ENCODE results near the gene GET3.

The GET3 gene

DNA sequence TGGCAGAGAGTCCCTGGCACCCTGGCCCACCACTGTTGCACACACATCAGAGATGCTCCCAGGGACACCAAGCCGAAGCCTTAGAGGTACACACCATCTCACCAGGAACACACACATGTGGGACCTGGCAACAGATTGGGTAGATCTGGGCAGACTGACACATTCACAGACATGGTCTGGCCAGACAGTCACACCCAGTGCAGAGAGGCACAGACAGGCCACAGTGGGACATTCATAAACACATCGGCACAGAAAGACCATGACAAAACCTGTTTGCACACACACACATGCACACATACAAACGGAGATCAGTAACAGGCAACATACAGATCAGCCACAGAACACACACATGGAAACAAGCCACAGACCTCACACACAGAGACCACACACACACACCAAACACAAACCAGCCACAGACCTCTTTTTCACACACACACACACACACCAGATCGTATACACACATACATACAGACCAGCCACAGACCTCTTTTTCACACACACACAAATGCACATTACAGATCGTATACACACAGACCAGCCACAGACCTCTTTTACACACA lies 47.7 kb downstream of the GET3 start:
- Mint-ChIP-seq H3K27me3 (ENCODE audit: low read depth) (no peaks in the 10 kb centered on the region), H3K4me1 (ENCODE audit: low read depth) (peaks cover 25% of the 10 kb centered on the region), H3K4me3 (no peak overlapping the region), H3K27ac (no peak overlapping the region), H3K9me3 (no peaks in the 10 kb centered on the region), H3K36me3 (ENCODE audit: low read depth) (no peaks in the 10 kb centered on the region)
- peak; percentile 33 for DNase-seq (ENCODE audit: low spot score)

- no peak overlapping the region for H3K27ac Mint-ChIP-seq
- DNase-seq (ENCODE audit: low spot score), result no peak
- peaks cover 25% of the 10 kb centered on the region for H3K4me1 Mint-ChIP-seq (ENCODE audit: low read depth)
- no peaks in the 10 kb centered on the region for H3K36me3 Mint-ChIP-seq (ENCODE audit: low read depth)
- no peak overlapping the region for H3K4me3 Mint-ChIP-seq
- no peaks in the 10 kb centered on the region for H3K9me3 Mint-ChIP-seq
- no peaks in the 10 kb centered on the region for H3K27me3 Mint-ChIP-seq (ENCODE audit: low read depth)
Measured at GRCh38 chr19:12785431-12786031, 48.2 kb downstream of the GET3 start.

DNA sequence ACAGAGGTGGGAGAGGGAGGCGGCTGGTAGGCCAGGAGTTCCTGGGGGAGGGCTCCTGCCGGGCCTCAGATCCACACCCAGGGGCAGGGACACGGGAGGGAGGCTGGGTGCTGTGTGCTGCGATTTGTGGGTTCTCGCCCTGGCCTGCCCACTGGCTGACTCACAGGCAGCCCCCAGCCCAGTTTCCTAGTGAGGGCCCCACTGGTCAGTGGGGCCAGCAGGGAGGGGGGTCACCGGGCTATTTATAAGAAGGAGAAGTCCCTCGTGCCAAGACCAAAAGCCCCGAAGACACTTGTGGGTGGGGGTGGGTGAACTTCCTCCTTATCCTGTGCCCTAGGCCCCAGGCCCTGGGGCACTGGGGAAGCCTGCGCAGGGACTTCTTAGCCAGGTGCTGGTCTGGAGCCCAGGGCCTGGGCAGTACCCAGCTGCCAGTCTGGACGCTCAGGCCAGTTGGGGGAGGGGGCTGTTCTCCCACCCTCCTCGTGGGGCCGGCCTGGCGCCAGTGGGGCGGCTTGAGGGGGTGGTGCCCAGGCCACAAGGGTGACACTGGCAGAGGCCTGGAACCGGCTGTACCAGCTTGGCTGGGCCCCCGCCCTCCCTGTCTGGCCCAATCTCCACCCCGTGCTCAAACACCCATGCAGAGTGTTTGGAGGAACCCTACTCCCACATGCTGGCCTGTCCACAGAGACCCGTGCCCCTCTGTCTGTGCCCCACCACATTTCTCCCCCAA lies 49.0 kb downstream of the GET3 start:
- H3K27ac Mint-ChIP-seq, result peak overlapping the region; percentile 37
- H3K36me3 Mint-ChIP-seq (ENCODE audit: low read depth), result no peaks in the 10 kb centered on the region
- H3K27me3 Mint-ChIP-seq (ENCODE audit: low read depth), result no peaks in the 10 kb centered on the region
- no peaks in the 10 kb centered on the region for H3K9me3 Mint-ChIP-seq
- no peak overlapping the region for H3K4me3 Mint-ChIP-seq
- no peak for DNase-seq (ENCODE audit: low spot score)
- peaks cover 31% of the 10 kb centered on the region for H3K4me1 Mint-ChIP-seq (ENCODE audit: low read depth)

- H3K27me3 Mint-ChIP-seq (ENCODE audit: low read depth), result no peaks in the 10 kb centered on the region
- DNase-seq (ENCODE audit: low spot score), result no peak
- no peaks in the 10 kb centered on the region for H3K36me3 Mint-ChIP-seq (ENCODE audit: low read depth)
- H3K4me3 Mint-ChIP-seq, result no peak overlapping the region
- H3K9me3 Mint-ChIP-seq, result no peaks in the 10 kb centered on the region
- H3K27ac Mint-ChIP-seq, result no peak overlapping the region
- H3K4me1 Mint-ChIP-seq (ENCODE audit: low read depth), result peaks cover 26% of the 10 kb centered on the region
Measured at GRCh38 chr19:12786952-12787351, 49.7 kb downstream of the GET3 start.

- Mint-ChIP-seq H3K4me3 (no peak overlapping the region), H3K9me3 (no peaks in the 10 kb centered on the region), H3K4me1 (ENCODE audit: low read depth) (peaks cover 25% of the 10 kb centered on the region), H3K36me3 (ENCODE audit: low read depth) (peaks cover 2% of the 10 kb centered on the region), H3K27ac (peak overlapping the region; percentile 13), H3K27me3 (ENCODE audit: low read depth) (no peaks in the 10 kb centered on the region)
- no peak for DNase-seq (ENCODE audit: low spot score)
Measured at GRCh38 chr19:12787458-12787857, 50.2 kb downstream of the GET3 start.

- Mint-ChIP-seq H3K4me1 (ENCODE audit: low read depth) (peaks cover 25% of the 10 kb centered on the region), H3K27me3 (ENCODE audit: low read depth) (no peaks in the 10 kb centered on the region), H3K27ac (peak overlapping the region; percentile 80), H3K36me3 (ENCODE audit: low read depth) (peaks cover 5% of the 10 kb centered on the region), H3K4me3 (peak overlapping the region; percentile 10), H3K9me3 (no peaks in the 10 kb centered on the region)
- DNase-seq (ENCODE audit: low spot score), result no peak
Measured at GRCh38 chr19:12788042-12788681, 50.9 kb downstream of the GET3 start.

GRCh38 chr19:12788682-12789097 lies 51.4 kb downstream of the GET3 start:
- H3K27ac Mint-ChIP-seq, result peak overlapping the region; percentile 95
- H3K36me3 Mint-ChIP-seq (ENCODE audit: low read depth), result peaks cover 7% of the 10 kb centered on the region
- H3K27me3 Mint-ChIP-seq (ENCODE audit: low read depth), result no peaks in the 10 kb centered on the region
- no peaks in the 10 kb centered on the region for H3K9me3 Mint-ChIP-seq
- DNase-seq (ENCODE audit: low spot score), result peak; percentile 26
- H3K4me3 Mint-ChIP-seq, result peak overlapping the region; percentile 88
- peaks cover 21% of the 10 kb centered on the region for H3K4me1 Mint-ChIP-seq (ENCODE audit: low read depth)

- Mint-ChIP-seq H3K9me3 (no peaks in the 10 kb centered on the region), H3K4me3 (peak overlapping the region; percentile 88), H3K27me3 (ENCODE audit: low read depth) (no peaks in the 10 kb centered on the region), H3K27ac (peak overlapping the region; percentile 95), H3K4me1 (ENCODE audit: low read depth) (peaks cover 24% of the 10 kb centered on the region), H3K36me3 (ENCODE audit: low read depth) (peaks cover 7% of the 10 kb centered on the region)
- DNase-seq (ENCODE audit: low spot score), result peak; percentile 15
Measured at GRCh38 chr19:12789098-12789903, 52.0 kb downstream of the GET3 start.

DNA sequence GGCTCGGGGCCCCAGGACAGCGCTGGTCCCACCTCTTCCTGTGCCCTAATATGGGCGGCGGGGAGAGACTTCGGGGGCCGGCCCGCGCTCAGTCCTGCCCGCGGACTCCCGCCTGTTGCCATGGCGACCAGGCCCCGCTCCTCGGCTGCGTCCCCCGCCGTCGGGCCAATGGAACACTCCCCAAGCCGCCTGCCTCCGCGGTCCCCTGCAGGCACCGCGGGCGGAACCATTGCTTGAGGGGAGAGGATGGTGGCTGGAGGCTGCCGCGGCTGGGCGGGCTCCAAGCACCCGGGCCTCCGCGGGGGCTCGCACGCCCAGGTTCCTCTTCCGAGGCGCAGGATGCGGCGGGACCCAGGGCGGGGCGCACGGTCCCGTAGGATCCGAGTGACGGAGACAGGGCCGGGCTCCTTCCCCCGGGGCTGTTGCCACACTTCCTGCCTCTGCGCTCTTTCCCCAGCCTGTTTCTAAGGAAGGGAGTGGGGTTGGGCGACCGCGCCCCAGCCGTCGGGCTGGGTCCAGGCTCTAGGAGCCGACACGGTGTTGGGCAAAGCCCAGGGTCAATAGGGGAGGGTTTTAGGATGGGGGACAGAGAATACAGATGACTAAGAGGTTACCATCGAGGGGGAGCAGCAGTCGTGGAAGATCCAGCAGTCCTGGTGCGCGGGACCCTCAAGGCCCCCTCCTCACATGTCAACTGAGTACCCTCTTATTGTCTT lies 52.8 kb downstream of the GET3 start:
- peak overlapping the region; percentile 95 for H3K4me3 Mint-ChIP-seq
- H3K27ac Mint-ChIP-seq, result peak overlapping the region; percentile 91
- peaks cover 30% of the 10 kb centered on the region for H3K4me1 Mint-ChIP-seq (ENCODE audit: low read depth)
- DNase-seq (ENCODE audit: low spot score), result peak; percentile 98
- H3K36me3 Mint-ChIP-seq (ENCODE audit: low read depth), result peaks cover 7% of the 10 kb centered on the region
- H3K27me3 Mint-ChIP-seq (ENCODE audit: low read depth), result no peaks in the 10 kb centered on the region
- H3K9me3 Mint-ChIP-seq, result no peaks in the 10 kb centered on the region

GRCh38 chr19:12790628-12791344 lies 53.5 kb downstream of the GET3 start:
- DNase-seq (ENCODE audit: low spot score), result peak; percentile 17
- Mint-ChIP-seq H3K4me1 (ENCODE audit: low read depth) (peaks cover 31% of the 10 kb centered on the region), H3K36me3 (ENCODE audit: low read depth) (peaks cover 7% of the 10 kb centered on the region)

DNA sequence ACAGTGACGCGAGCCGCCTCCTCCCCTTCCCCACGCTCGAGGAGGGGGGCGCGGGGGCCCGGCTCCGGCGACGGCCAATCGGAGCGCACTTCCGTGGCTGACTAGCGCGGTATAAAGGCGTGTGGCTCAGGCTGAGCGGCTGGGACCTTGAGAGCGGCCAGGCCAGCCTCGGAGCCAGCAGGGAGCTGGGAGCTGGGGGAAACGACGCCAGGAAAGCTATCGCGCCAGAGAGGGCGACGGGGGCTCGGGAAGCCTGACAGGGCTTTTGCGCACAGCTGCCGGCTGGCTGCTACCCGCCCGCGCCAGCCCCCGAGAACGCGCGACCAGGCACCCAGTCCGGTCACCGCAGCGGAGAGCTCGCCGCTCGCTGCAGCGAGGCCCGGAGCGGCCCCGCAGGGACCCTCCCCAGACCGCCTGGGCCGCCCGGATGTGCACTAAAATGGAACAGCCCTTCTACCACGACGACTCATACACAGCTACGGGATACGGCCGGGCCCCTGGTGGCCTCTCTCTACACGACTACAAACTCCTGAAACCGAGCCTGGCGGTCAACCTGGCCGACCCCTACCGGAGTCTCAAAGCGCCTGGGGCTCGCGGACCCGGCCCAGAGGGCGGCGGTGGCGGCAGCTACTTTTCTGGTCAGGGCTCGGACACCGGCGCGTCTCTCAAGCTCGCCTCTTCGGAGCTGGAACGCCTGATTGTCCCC lies 54.2 kb downstream of the GET3 start, which contains the start of gene JUNB:
Gene JUNB (plus strand): TSS at position 142 of the 706 bp plus-strand sequence. CDS start 286 bp downstream, at position 428.
- Mint-ChIP-seq H3K4me3 (peak within 1 kb of the TSS; percentile 95), H3K27me3 (ENCODE audit: low read depth) (no peaks in the 10 kb centered on the region), H3K27ac (peak within 1 kb of the TSS; percentile 98), H3K36me3 (ENCODE audit: low read depth) (peaks cover 11% of the 10 kb centered on the region), H3K4me1 (ENCODE audit: low read depth) (peaks cover 38% of the 10 kb centered on the region), H3K9me3 (no peaks in the 10 kb centered on the region)
- DNase-seq (ENCODE audit: low spot score), result peak; percentile 97

More at GRCh38 chr19:12790628-12791344, 53.5 kb downstream of the GET3 start:
- H3K27me3 Mint-ChIP-seq (ENCODE audit: low read depth), result no peaks in the 10 kb centered on the region
- H3K27ac Mint-ChIP-seq, result peak overlapping the region; percentile 91
- H3K4me3 Mint-ChIP-seq, result peak overlapping the region; percentile 95
- no peaks in the 10 kb centered on the region for H3K9me3 Mint-ChIP-seq

Data from T-helper 2 cell treated with Interferon-gamma antibody and Interleukin-4, amounts not matched to agents 5 μg/mL and 100 μg/mL, for 36 hours (primary cell).